Gastroesophageal sphincter (tissue), 4 donors: Measurements from ENCODE around the gene ADAM19. TPM values are rescaled to one million over a fixed set of nuclear protein-coding genes. Genes with fewer than 3 reads are reported as not detected.

Experiments
- ATAC-seq: fragments of 150-250 bp; one replicate; pipeline ENCODE4 v1.9.1; 2016; ENCODE audit warnings: mild to moderate bottlenecking, moderate library complexity
- H3K27ac ChIP-seq, 4 donors: fragments of 200-600 bp; sonication (generic) in 3 of 4; 1 replicate in 3 of 4; 2 replicates in 1 of 4; pipeline ENCODE4 v1.5.1; 2016 to 2019
- H3K27me3 ChIP-seq: fragments of 200-600 bp; sonication (generic); one replicate; pipeline ENCODE4 v1.5.1; 2019
- H3K36me3 ChIP-seq, 2 donors: fragments of 200-600 bp; sonication (generic); one replicate each; pipeline ENCODE4 v1.5.1; 2019; ENCODE audit warnings: control low read depth in 1 of 2
- H3K4me1 ChIP-seq, 3 donors: fragments of 200-600 bp; sonication (generic); 1 replicate in 2 of 3; 2 replicates in 1 of 3; pipeline ENCODE4 v1.5.1; 2016 to 2019; ENCODE audit warnings: control low read depth in 2 of 3
- H3K4me3 ChIP-seq, 2 donors: fragments of 200-600 bp; sonication (generic); one replicate each; pipeline ENCODE4 v1.5.1; 2019; ENCODE audit warnings: mild to moderate bottlenecking in 1 of 2, moderate library complexity in 1 of 2
- H3K9me3 ChIP-seq, 3 donors: fragments of 200-600 bp; sonication (generic); one replicate each; pipeline ENCODE4 v1.5.1; 2017 to 2019; ENCODE audit warnings: control low read depth in 2 of 3
- EP300 ChIP-seq: sonication (generic); formaldehyde crosslinking; IDR thresholded peaks from one replicate; pipeline ENCODE4 v1.6.1; 2017; ENCODE audit warnings: antibody characterized with exemption, mild to moderate bottlenecking
- POLR2A ChIP-seq, 2 donors: fragments of 450-650 bp; IDR thresholded peaks; one replicate each; pipeline ENCODE4 v1.6.1; 2017; ENCODE audit warnings: antibody characterized with exemption in 2 of 2, mild to moderate bottlenecking in 2 of 2, moderate library complexity in 1 of 2
- POLR2AphosphoS5 ChIP-seq: sonication (generic); formaldehyde crosslinking; IDR thresholded peaks from one replicate; pipeline ENCODE4 v1.6.1; 2017; ENCODE audit warnings: antibody characterized with exemption
- WGBS, 2 donors: methylation state at CpG; one replicate each; pipeline ENCODE4 v1.1.5; 2018; ENCODE audit warnings: low coverage in 1 of 2; 5-methylcytosine and 5-hydroxymethylcytosine counted together
- total RNA-seq, 4 donors: library from RNA; depleted of rRNA; stranded (reverse); fragments of >200 nt; gene quantifications; one replicate each; pipeline ENCODE4 v1.1.0, GENCODE V29; 2016
- TF ChIP-seq, protein P1 (sequence below), 4 experiments: fragments of 200-600 bp in 2 of 4; fragments of 450-650 bp in 2 of 4; sonication (generic) in 1 of 4; IDR thresholded peaks; one replicate each; pipeline ENCODE4 v1.5.1; 2017 to 2019; ENCODE audit warnings: antibody characterized with exemption in 4 of 4, mild to moderate bottlenecking in 2 of 4, moderate library complexity in 2 of 4

ADAM19 gene
- total RNA-seq, 4 donors from 2014 or later: 19.3 to 38.5 (median 31.2) TPM

DNA sequence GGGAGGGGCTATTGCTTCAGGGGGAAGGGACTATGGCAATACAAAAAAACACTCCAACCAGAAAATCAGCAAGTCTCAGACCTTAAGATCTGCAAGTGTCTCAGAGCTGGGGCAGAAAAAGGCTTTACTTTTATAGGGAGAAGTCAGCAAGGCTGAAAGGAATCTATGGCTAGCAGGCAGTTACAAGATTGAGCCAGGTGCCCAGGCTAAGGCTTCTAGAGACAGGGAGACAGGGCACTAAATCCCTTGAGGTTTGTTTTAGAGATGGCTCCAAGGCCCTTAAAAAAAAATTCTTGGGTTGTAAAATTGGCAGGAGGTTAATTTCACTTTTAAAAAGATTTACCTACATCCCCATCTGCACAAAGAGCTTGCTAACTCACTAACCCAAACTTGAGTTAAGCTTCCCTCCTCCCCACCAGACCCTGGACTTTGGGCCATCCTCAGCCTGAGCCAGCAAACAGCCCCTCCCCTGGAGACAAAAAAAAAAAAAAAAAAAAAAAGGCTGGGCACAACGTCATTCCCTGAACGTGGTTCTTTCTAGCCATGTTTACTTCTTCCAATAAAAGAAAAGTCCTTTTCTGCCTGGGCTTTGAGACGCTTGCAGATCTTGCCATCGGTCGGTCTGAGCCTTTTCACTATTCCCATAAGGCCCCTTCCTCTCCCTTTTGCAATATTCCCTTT is 97.6 kb downstream of the ADAM19 start:
- Histone ChIP-seq H3K4me1 (peaks cover 0 to 58% (median 5%) of the 10 kb centered on the region in 3 donors), H3K36me3 (peaks cover 0 to 57% of the 10 kb centered on the region in 2 donors), H3K27ac (peak overlapping the region; percentile 51 to 77 (median 66)), H3K27me3 (no peaks in the 10 kb centered on the region), H3K9me3 (no peaks in the 10 kb centered on the region), H3K4me3 (no peak overlapping the region)
- WGBS, 2 donors: 7 to 22% methylated on average over 5 of the region's 5 CpGs
- no peak for ATAC-seq
- TF ChIP-seq POLR2AphosphoS5 (no peak), EP300 (no peak), POLR2A (IDR thresholded peaks at IDR 0.05) (no peak)
- TF ChIP-seq, protein P1, sequence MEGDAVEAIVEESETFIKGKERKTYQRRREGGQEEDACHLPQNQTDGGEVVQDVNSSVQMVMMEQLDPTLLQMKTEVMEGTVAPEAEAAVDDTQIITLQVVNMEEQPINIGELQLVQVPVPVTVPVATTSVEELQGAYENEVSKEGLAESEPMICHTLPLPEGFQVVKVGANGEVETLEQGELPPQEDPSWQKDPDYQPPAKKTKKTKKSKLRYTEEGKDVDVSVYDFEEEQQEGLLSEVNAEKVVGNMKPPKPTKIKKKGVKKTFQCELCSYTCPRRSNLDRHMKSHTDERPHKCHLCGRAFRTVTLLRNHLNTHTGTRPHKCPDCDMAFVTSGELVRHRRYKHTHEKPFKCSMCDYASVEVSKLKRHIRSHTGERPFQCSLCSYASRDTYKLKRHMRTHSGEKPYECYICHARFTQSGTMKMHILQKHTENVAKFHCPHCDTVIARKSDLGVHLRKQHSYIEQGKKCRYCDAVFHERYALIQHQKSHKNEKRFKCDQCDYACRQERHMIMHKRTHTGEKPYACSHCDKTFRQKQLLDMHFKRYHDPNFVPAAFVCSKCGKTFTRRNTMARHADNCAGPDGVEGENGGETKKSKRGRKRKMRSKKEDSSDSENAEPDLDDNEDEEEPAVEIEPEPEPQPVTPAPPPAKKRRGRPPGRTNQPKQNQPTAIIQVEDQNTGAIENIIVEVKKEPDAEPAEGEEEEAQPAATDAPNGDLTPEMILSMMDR (IDR thresholded peaks at IDR 0.05): no peak

DNA sequence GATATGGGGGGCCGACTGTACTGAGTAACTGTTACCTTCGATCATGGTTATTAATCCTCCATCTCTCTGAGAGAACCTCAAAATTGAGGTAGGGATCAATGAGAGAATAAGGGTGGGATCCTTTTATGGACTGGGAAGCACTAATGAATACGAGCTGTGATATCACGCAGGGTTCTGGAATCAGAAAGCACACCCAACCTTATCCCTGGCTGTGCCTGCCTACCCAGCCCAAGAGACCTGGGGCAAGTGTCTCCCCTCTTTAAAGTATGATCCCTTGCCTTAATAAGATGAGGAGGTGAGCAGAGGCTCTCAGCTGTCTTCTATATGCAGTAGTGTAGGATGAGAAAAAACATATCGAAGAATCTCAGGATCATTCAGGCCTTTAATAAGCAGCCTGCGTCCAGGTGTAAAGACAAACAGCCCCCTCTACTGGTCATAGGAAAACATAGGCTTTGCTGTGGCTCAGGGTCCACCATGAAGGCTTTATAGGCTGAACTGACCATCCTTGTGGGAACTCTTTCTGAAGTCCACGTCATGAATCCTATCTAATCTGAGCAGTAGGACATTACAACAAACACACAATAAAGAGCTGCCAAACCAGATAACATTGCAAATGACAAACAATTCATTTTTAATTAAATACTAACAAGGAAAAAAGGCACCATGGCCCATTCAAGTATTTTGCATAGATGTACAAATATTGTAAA is 98.7 kb downstream of the ADAM19 start:
- H3K36me3 ChIP-seq: peaks cover 0 to 60% of the 10 kb centered on the region in 2 donors
- H3K4me3 ChIP-seq: no peak overlapping the region
- no peaks in the 10 kb centered on the region for H3K27me3 ChIP-seq
- no peak for TF ChIP-seq POLR2AphosphoS5
- TF ChIP-seq, protein P1 (IDR thresholded peaks at IDR 0.05): peak; percentile 73 to 86 (median 78)
- TF ChIP-seq EP300: no peak
- TF ChIP-seq POLR2A (IDR thresholded peaks at IDR 0.05): no peak
- ATAC-seq: peak; percentile 66
- H3K4me1 ChIP-seq: peaks cover 0 to 58% (median 5%) of the 10 kb centered on the region in 3 donors
- H3K9me3 ChIP-seq: no peaks in the 10 kb centered on the region
- H3K27ac ChIP-seq: peak overlapping the region in 3 of 4 donors; percentile 40 to 77 (median 77)
- 47 to 60% methylated on average over 4 to 7 of the region's 7 CpGs for WGBS, 2 donors

DNA sequence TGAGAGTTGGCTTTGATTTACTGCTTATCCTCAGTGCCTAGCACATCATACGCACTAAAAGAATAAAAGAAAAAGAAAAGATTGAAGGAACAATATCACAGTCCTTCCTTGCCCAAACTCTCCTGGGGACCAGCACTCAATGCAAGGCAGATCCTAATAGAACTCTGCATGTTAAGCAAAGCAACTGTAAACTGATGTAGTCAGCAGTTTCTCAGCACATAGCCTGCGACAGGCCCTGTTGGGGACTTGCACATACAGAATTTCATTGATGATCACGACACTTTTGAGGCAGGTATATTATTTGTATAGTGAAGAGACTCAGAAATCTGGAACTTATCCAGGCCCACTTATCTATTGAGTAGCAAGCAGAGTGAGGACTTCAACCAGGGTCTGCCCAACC is 100.1 kb downstream of the ADAM19 start:
- H3K4me1 ChIP-seq: peaks cover 0 to 63% (median 5%) of the 10 kb centered on the region in 3 donors
- 94% methylated on average over 3 of the region's 3 CpGs; no CpG with 5 or more reads in 1 of the 2 donors for WGBS, 2 donors
- peak overlapping the region in 1 of 4 donors; percentile 38 for H3K27ac ChIP-seq

DNA sequence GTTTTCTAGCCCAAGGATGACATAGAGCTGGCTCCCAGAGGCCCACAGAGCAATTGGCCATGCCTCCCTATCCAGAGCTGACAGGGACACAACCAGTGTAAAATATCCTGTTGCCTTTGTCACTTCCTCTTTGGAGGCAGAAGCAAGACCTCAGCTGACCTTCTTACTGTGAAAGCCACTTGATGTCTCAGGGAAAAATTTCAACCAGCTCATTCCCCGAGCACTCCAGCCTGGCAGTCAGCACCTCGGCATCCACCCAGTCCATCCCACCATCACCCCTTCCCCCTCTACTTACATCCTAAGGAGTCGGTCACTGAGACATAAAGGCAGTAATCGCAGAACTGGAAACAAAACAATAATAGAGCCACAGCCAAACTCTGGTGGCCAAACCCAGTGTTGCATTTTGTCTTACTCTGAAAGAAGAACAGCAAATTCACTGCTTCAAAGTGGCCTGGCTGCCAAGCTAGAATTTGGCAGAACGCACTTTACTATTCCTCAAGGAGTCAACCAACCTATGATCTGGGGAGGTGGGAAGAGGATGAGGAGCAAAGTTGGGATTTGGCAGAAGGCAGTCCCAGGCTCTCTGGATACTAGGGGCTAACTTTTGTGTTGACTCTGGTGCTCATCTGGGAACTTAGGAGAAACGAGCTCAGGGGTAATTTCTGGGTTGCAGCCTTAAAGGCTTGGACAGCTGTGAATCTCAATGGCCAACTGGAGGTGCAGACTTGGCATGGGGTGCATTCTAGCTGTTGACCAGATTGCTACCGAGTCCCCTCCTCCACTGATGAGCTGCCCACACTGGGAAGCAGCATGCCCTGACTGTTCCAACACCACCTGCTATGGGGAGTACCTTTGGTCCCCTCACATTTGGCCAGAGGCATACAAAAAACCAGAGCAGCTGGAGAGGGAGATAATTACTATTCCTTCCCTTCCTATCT is 101.9 kb downstream of the ADAM19 start:
- peaks cover 0 to 32% of the 10 kb centered on the region in 2 donors for H3K36me3 ChIP-seq
- no peak overlapping the region for H3K4me3 ChIP-seq
- no peaks in the 10 kb centered on the region for H3K27me3 ChIP-seq
- H3K4me1 ChIP-seq: peaks cover 0 to 51% (median 0%) of the 10 kb centered on the region in 3 donors
- no peak for ATAC-seq
- peak overlapping the region in 3 of 4 donors; percentile 3 to 20 (median 15) for H3K27ac ChIP-seq
- H3K9me3 ChIP-seq: no peaks in the 10 kb centered on the region
- TF ChIP-seq EP300: no peak
- TF ChIP-seq, protein P1 (IDR thresholded peaks at IDR 0.05): peak in 1 of 4 experiments; percentile 2
- 46% methylated on average over 4 of the region's 7 CpGs; no CpG with 5 or more reads in 1 of the 2 donors for WGBS, 2 donors

More for the DNA sequence above, 100.1 kb downstream of the ADAM19 start:
- Histone ChIP-seq H3K36me3 (peaks cover 0 to 46% of the 10 kb centered on the region in 2 donors), H3K27me3 (no peaks in the 10 kb centered on the region), H3K9me3 (no peaks in the 10 kb centered on the region), H3K4me3 (no peak overlapping the region)
- no peak for ATAC-seq
- TF ChIP-seq EP300 (no peak), POLR2AphosphoS5 (no peak), POLR2A (IDR thresholded peaks at IDR 0.05) (no peak)
- TF ChIP-seq, protein P1 (IDR thresholded peaks at IDR 0.05): no peak
